HG03139 (cell line): Measurements from ENCODE around the gene TLR8.

Experiments used
- ATAC-seq: cut with Tn5 transposase; IDR thresholded peaks from one replicate; pipeline ENCODE4 v1.9.1; 2021; ENCODE audit not compliant: unreplicated experiment

TLR8 gene

GRCh38 chrX:12965131-12965940 lies 58.9 kb downstream of the TLR8 start:
- no peak for ATAC-seq

- ATAC-seq, result no peak
These were observed 59.7 kb downstream of the TLR8 start for GRCh38 chrX:12966151-12966550.

GRCh38 chrX:12967711-12968465 lies 61.5 kb downstream of the TLR8 start:
- no peak for ATAC-seq

GRCh38 chrX:12970691-12971202 lies 64.3 kb downstream of the TLR8 start:
- no peak for ATAC-seq

GRCh38 chrX:12971282-12972003 lies 65.0 kb downstream of the TLR8 start:
- no peak for ATAC-seq

GRCh38 chrX:12972243-12972642 lies 65.8 kb downstream of the TLR8 start:
- no peak for ATAC-seq
